ENCODE results near the gene ZAR1. TPM values are rescaled to one million over a fixed set of nuclear protein-coding genes. Genes with fewer than 3 reads are reported as not detected.
A peak's percentile ranks its signal among the peaks of the same experiment; 100 is the strongest.
"Not testable (repeated sequence)": the region's sequence is repeated elsewhere in the genome, so short reads cannot be mapped to it uniquely, and the experiment has no call there.

The ZAR1 gene, protein sequence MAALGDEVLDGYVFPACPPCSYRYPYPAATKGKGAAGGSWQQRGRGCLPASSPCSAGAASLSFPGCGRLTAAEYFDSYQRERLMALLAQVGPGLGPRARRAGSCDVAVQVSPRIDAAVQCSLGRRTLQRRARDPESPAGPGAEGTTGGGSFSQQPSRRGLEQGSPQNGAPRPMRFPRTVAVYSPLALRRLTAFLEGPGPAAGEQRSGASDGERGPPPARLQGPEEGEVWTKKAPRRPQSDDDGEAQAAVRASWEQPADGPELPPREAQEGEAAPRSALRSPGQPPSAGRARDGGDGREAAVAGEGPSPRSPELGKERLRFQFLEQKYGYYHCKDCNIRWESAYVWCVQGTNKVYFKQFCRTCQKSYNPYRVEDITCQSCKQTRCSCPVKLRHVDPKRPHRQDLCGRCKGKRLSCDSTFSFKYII
- total RNA-seq, result under 0.01 TPM in 1 of 2 replicates, not detected in the other

DNA sequence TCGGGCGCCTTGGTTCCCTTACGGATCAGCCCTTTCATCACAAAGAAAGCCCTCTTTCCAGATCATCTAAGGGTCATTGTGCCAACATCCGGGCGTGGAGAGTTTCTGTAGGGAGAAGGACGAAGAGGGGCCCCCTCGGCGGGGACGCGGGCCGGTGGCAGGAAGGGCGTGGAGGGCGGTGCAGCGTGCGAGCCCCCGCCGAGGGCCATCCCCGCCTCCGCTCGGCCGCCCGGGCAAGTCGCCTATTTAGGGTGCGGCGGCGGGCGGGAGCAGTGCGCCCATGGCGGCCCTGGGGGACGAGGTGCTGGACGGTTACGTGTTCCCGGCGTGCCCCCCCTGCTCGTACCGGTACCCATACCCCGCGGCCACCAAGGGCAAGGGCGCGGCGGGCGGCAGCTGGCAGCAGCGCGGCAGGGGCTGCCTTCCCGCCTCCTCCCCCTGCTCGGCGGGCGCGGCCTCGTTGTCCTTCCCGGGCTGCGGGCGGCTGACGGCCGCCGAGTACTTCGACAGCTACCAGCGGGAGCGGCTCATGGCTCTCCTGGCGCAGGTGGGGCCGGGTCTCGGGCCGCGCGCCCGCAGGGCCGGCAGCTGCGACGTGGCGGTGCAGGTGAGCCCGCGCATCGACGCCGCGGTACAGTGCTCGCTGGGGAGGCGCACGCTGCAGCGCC, at the start of gene ZAR1:
Gene ZAR1, plus strand, starts transcription at position 241 of the 668 bp plus-strand sequence. Its CDS starts 40 bp downstream, at position 281.
- TF ChIP-seq, protein P1, sequence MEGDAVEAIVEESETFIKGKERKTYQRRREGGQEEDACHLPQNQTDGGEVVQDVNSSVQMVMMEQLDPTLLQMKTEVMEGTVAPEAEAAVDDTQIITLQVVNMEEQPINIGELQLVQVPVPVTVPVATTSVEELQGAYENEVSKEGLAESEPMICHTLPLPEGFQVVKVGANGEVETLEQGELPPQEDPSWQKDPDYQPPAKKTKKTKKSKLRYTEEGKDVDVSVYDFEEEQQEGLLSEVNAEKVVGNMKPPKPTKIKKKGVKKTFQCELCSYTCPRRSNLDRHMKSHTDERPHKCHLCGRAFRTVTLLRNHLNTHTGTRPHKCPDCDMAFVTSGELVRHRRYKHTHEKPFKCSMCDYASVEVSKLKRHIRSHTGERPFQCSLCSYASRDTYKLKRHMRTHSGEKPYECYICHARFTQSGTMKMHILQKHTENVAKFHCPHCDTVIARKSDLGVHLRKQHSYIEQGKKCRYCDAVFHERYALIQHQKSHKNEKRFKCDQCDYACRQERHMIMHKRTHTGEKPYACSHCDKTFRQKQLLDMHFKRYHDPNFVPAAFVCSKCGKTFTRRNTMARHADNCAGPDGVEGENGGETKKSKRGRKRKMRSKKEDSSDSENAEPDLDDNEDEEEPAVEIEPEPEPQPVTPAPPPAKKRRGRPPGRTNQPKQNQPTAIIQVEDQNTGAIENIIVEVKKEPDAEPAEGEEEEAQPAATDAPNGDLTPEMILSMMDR (IDR thresholded peaks at IDR 0.05; ENCODE audit: insufficient read depth, low read depth, low read length), result no peak
- H3K4me3 ChIP-seq (ENCODE audit: low read depth, low read length), result peak within 1 kb of the TSS; percentile 9
- no peak for DNase-seq (ENCODE audit: low read depth)

DNA sequence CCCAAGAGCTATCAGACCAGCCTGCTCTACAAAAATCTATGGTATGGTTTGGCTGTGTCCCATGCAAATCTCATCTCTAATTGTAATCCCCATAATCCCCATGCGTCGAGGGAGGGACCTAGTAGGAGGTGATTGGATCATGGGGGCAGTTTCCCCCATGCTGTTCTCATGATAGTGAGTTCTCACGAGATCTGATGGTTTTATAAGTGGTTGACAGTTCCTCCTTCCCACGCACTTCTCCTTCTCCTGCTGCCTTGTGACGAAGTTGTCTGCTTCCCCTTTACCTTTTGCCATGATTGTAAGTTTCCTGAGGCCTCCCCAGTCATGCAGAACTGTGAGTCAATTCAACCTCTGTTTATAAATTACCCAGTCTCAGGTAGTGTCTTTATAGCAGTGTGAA, 49.1 kb upstream of the ZAR1 start:
- H3K4me3 ChIP-seq (ENCODE audit: low read depth, low read length); DNase-seq (ENCODE audit: low read depth): not testable (repeated sequence)

DNA sequence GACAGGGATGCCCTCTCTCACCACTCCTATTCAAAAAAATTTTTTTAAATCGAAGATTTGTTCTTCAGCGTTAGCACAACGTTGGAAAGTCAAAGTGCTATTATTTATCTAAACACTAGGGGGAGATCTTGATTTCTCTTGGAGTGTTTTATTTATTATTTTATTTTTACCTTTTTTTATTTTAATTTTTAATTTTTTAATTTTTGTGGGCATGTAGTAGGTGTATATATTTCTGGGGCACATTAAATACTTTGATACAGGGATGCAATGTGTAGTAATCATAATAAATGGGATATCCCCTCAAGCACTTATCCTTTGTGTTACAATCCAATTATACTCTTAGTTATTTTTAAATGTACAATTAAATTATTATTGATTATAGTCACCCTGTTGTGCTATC, 44.3 kb upstream of the ZAR1 start:
- peak; percentile 31 for DNase-seq (ENCODE audit: low read depth)
- TF ChIP-seq, protein P1 (IDR thresholded peaks at IDR 0.05; ENCODE audit: insufficient read depth, low read depth, low read length), result peak; percentile 37
- H3K4me3 ChIP-seq (ENCODE audit: low read depth, low read length), result no peak overlapping the region

DNA sequence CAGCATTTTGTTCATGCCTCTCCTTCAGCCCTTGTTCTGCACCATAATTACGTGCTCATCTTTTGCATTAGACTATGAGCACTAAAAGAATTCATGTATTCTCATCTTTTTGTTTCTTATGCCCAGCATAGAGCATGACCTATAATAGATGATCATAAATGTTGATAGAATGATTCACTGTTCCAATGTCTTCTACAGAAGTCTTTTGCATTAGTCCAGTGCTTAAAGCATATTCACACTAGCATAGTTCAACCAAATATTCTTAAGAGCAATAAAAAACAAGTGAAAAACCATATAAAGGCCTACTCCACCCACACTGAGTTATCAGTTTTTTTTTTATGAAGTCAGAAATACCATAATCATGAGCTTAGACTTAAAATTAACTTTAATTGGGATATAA, 43.4 kb upstream of the ZAR1 start:
- TF ChIP-seq, protein P1 (IDR thresholded peaks at IDR 0.05; ENCODE audit: insufficient read depth, low read depth, low read length), result no peak
- no peak for DNase-seq (ENCODE audit: low read depth)

DNA sequence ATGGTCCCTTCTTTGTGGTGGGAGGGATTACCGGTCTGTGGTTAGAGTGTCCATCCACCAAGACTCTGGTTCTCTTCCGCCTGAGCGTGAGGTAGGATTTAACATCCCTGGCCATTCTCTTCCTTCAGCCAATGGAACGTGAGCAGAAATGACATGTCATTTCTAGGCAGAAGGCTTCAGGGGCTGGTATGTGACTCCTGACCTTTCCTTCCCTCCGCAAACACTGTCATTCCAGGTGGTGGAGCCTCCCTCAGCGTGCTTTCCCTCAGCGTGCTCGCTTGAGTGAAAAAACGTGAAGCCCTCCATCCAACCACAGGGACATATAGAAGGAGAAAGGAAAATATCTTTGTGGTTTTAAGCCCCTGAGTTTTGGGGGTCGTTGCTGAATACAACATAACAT, 40.9 kb upstream of the ZAR1 start:
- no peak overlapping the region for H3K4me3 ChIP-seq (ENCODE audit: low read depth, low read length)
- DNase-seq (ENCODE audit: low read depth), result no peak
- TF ChIP-seq, protein P1 (IDR thresholded peaks at IDR 0.05; ENCODE audit: insufficient read depth, low read depth, low read length), result no peak

More for the DNA sequence above, 43.4 kb upstream of the ZAR1 start:
- H3K4me3 ChIP-seq (ENCODE audit: low read depth, low read length), result no peak overlapping the region

DNA sequence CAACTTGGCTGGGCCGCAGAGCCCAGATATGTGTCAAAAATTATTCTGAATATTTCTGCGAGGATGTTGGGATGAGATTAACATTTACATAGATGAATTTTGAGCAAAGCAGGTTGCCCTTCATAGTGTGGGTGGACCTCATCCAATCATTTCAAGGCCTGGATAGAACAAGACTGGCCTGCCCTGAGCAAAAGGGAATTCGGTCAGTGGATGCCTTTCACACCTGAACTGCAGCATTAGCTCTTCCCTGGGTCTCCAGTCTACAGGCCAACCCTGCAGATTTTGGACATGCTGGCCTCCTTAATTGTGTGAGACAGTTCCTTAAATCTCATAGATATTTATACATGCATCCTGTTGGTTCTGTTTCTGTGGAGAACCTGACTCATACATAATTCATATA, 39.3 kb upstream of the ZAR1 start:
- H3K4me3 ChIP-seq (ENCODE audit: low read depth, low read length), result no peak overlapping the region
- DNase-seq (ENCODE audit: low read depth), result no peak
- TF ChIP-seq, protein P1 (IDR thresholded peaks at IDR 0.05; ENCODE audit: insufficient read depth, low read depth, low read length), result no peak

DNA sequence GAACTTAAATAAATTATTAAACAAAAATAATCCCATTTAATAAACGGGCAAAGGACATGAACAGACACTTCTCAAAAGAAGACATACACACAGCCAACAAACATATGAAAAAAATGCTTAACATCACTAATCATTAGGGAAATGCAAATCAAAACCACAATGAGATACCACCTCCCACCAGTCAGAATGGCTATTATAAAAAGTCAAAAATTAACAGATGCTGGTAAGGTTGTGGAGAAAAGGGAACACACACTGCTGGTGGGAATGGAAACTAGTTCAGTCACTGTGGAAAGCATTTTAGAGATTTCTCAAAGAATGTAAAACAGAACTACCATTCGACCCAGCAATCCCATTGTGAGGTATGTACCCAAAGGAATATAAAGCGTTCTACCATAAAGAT, 38.4 kb upstream of the ZAR1 start:
- not testable (repeated sequence) for H3K4me3 ChIP-seq (ENCODE audit: low read depth, low read length)

More for the DNA sequence above, 38.4 kb upstream of the ZAR1 start:
- DNase-seq (ENCODE audit: low read depth), result not testable (repeated sequence)
